GM12875 (cell line): Measurements from ENCODE around the gene SSC5D.

Source experiments
- H3K4me3 ChIP-seq: one replicate; pipeline ENCODE4 v1.5.1; 2011; ENCODE audit warnings: low read depth, low read length, control low read depth
- TF ChIP-seq, protein P1 (sequence below): IDR thresholded peaks from 2 replicates; pipeline ENCODE4 v1.5.1; 2011; ENCODE audit warnings: low read depth, mild to moderate bottlenecking, control low read depth, inconsistent platforms, low read length, moderate library complexity, borderline replicate concordance; ENCODE audit not compliant: insufficient read depth

SSC5D gene

GRCh38 chr19:55486043-55486970, 1.9 kb upstream of the SSC5D start:
- TF ChIP-seq, protein P1, sequence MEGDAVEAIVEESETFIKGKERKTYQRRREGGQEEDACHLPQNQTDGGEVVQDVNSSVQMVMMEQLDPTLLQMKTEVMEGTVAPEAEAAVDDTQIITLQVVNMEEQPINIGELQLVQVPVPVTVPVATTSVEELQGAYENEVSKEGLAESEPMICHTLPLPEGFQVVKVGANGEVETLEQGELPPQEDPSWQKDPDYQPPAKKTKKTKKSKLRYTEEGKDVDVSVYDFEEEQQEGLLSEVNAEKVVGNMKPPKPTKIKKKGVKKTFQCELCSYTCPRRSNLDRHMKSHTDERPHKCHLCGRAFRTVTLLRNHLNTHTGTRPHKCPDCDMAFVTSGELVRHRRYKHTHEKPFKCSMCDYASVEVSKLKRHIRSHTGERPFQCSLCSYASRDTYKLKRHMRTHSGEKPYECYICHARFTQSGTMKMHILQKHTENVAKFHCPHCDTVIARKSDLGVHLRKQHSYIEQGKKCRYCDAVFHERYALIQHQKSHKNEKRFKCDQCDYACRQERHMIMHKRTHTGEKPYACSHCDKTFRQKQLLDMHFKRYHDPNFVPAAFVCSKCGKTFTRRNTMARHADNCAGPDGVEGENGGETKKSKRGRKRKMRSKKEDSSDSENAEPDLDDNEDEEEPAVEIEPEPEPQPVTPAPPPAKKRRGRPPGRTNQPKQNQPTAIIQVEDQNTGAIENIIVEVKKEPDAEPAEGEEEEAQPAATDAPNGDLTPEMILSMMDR, result no peak
- H3K4me3 ChIP-seq, result no peak overlapping the region

GRCh38 chr19:55486971-55487923, 989 bp upstream of the SSC5D start:
- no peak overlapping the region for H3K4me3 ChIP-seq
- TF ChIP-seq, protein P1, result no peak

DNA sequence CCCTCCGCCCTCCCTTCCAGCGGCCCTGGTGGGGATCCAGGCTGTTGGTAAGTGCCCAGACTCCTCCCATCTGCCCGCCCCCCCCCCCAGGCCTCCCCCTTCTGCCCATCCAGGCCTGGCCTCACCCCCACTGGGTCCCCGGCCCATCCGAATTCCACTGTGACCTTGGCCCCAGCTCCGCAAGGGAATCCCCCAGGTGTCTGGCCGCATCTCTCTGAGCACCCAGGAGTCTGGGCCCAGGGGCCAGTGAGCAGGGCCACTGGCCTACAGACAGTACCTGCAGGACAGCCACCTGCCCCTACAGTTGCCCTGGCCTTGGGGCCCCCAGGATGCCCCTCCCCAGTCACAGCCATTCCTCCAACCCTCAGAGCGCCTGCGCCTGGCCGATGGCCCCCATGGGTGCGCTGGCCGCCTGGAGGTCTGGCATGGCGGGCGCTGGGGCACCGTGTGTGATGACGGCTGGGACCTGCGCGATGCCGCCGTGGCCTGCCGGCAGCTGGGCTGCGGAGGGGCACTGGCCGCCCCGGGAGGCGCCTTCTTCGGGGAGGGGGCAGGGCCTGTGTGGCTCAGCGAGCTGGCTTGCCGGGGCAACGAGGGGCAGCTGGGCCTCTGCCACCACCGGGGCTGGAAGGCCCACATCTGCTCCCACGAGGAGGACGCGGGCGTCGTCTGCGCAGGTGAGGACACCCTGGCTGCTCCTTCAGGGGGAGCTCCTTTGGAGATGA, 912 bp downstream of the SSC5D start:
- TF ChIP-seq, protein P1, result no peak
- no peak overlapping the region for H3K4me3 ChIP-seq

DNA sequence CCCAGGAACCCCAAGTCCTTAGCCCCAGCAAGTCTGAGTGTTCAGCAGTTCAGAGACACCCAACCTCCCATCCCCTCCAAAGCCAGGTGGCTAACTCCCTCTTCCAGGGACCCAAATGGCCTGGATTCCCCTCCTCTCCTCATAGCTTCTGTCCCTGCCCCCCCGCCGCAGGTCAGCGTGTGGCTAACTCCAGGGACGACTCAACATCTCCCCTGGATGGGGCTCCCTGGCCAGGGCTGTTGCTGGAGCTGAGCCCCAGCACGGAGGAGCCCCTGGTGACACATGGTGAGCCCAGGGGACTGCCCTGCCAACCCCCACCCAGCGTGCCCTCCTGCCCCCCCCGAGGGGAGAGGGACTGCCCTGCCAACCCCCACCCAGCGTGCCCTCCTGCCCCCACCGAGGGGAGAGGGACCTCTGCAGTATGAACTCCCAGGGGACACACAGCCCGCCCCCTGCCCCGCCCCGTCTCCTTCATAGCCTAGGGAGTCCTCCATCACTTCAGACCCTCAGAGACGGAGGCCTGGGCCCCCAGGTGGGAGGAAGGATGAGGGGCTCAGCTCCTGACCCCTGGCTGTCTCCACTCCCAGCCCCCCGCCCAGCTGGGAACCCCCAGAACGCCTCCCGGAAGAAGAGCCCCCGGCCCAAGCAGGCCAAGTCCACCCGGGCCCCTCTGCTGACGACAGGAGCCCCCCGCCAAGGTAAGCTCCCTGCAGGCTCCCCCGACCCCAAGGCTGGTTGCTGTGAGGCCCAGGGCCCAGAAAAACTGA, 1.7 kb downstream of the SSC5D start:
- no peak overlapping the region for H3K4me3 ChIP-seq
- TF ChIP-seq, protein P1, result no peak

DNA sequence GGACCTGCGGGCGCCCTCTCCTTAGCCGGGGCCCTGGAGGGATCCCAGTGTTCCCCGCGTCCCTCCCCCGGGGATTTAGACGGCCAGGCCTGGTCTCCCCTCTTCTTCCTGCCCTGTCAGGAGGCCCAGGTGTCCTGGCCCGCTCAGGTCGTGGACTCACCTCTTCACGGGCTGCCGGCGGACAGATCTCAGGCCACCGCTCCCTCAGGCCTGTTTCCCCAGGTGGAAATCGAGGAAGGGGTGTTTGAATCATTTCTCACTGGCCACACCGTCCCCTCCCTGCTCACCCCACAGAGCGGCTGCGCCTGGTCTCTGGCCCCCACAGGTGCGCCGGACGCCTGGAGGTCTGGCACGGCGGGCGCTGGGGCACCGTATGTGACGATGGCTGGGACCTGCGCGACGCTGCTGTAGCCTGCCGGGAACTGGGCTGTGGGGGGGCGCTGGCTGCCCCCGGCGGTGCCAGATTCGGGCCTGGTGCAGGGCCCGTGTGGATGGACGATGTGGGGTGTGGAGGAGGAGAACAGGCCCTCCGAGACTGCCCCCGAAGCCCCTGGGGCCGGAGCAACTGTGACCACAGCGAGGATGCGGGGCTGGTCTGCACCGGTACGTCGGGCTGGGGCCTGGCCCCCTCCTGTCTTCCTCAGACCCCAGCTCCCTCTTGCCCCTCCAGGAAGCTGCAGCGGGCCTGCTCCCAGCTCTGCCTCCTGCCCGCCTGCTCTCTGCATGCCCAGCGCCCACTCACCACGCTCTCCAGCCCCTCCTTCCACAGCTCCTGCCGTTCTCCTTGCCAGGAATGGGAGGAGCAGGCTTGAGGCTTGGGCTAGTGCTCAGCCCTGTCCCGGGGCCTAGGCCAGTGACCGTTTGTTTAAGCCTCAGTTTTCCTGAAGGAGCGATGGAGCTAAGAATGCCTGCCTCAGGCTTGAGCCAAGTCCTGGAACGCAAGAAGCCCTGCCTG, 2.5 kb downstream of the SSC5D start:
- TF ChIP-seq, protein P1, result no peak

More for the DNA sequence above, 2.5 kb downstream of the SSC5D start:
- H3K4me3 ChIP-seq, result no peak overlapping the region
